SK-N-SH (cell line): ENCODE results near the gene OLFM2.

ENCODE experiments used
- CHD2 ChIP-seq: fragments of 150-350 bp; IDR thresholded peaks from 2 replicates; pipeline ENCODE4 v1.6.1; 2018; ENCODE audit warnings: low read length; ENCODE audit not compliant: partially characterized antibody
- CTCF ChIP-seq: fragments of 200-600 bp; sonication (generic); IDR thresholded peaks from 2 replicates; pipeline ENCODE4 v1.6.1; 2017; ENCODE audit warnings: antibody characterized with exemption, mild to moderate bottlenecking, moderate library complexity
- EP300 ChIP-seq, 2 experiments: IDR thresholded peaks; 2 replicates each; pipeline versions ENCODE4 v1.4.0 to v1.6.1; 2012; ENCODE audit warnings: borderline replicate concordance in 1 of 2, low read depth in 1 of 2, low read length in 1 of 2
- JUND ChIP-seq: IDR thresholded peaks from 2 replicates; pipeline ENCODE4 v1.4.0; 2012
- POLR2AphosphoS5 ChIP-seq: IDR thresholded peaks from 2 replicates; pipeline ENCODE4 v1.6.1; 2012; ENCODE audit warnings: low read depth, low read length
- RAD21 ChIP-seq: IDR thresholded peaks from 2 replicates; pipeline ENCODE4 v1.6.1; 2012; ENCODE audit warnings: mild to moderate bottlenecking, low read length
- RFX5 ChIP-seq: IDR thresholded peaks from 2 replicates; pipeline ENCODE4 v1.6.1; 2012; ENCODE audit warnings: mild to moderate bottlenecking, improper control_type of control experiment, low read length
- TCF12 ChIP-seq: IDR thresholded peaks from 2 replicates; pipeline ENCODE4 v1.4.0; 2012
- TEAD4 ChIP-seq: IDR thresholded peaks from 2 replicates; pipeline ENCODE4 v1.4.0; 2012; ENCODE audit warnings: mild to moderate bottlenecking, borderline replicate concordance; ENCODE audit not compliant: insufficient read depth
- TF ChIP-seq, protein P1 (sequence below): IDR thresholded peaks from 2 replicates; pipeline ENCODE4 v1.4.0; 2012; ENCODE audit warnings: low read depth, borderline replicate concordance

DNA sequence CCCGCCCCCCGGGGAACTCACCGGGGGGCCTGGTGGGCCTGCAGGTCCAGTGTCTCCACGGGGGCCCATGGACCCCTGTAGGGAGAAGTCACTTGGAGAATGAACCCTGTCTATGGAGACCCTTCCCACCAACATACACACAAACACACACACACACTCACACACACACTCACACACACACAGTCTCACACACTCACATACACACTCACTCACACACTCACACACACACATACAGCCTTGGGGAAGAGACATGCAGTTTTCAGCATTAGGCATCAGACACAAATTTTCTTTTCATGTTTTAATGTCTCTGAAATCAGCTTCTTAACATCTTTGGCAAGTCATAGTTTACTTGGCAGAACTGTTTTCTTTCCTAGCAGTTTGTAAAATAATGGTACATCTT lies 31.0 kb upstream of the OLFM2 start:
- TF ChIP-seq RAD21 (no peak), JUND (no peak), CTCF (no peak), TEAD4 (no peak), EP300 (IDR thresholded peaks at IDR 0.05; ENCODE audit: borderline replicate concordance in 1 of 2, low read depth in 1 of 2, low read length in 1 of 2) (no peak), RFX5 (no peak), POLR2AphosphoS5 (no peak), CHD2 (no peak), TCF12 (no peak)
- TF ChIP-seq, protein P1, sequence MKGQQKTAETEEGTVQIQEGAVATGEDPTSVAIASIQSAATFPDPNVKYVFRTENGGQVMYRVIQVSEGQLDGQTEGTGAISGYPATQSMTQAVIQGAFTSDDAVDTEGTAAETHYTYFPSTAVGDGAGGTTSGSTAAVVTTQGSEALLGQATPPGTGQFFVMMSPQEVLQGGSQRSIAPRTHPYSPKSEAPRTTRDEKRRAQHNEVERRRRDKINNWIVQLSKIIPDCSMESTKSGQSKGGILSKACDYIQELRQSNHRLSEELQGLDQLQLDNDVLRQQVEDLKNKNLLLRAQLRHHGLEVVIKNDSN: no peak
